H9 (cell line): ENCODE measurements around the gene CMYA5. TPM values are rescaled to one million over a fixed set of nuclear protein-coding genes. Genes with fewer than 3 reads are reported as not detected.

Experiments
- DNase-seq: peaks from one replicate; pipeline ENCODE4 v3.0.0-alpha.2; 2017
- H2AFZ ChIP-seq: one replicate; pipeline ENCODE4 v1.6.1; 2013; ENCODE audit warnings: mild to moderate bottlenecking, low read length, control low read depth, moderate library complexity
- H2AK5ac ChIP-seq: 2 replicates; pipeline ENCODE4 v1.6.1; 2013; ENCODE audit warnings: low read length, control low read depth, mixed read lengths; ENCODE audit not compliant: insufficient read length
- H2BK120ac ChIP-seq: one replicate; pipeline ENCODE4 v1.6.1; 2013; ENCODE audit warnings: low read depth, mild to moderate bottlenecking, low read length, control low read depth, inconsistent platforms; ENCODE audit not compliant: poor library complexity, severe bottlenecking
- H2BK12ac ChIP-seq: 2 replicates; pipeline ENCODE4 v1.6.1; 2013; ENCODE audit warnings: low read length, control low read depth, mixed read lengths, low read depth; ENCODE audit not compliant: insufficient read length
- H2BK15ac ChIP-seq: 2 replicates; pipeline ENCODE4 v1.6.1; 2013; ENCODE audit warnings: low read depth, low read length, control low read depth
- H2BK20ac ChIP-seq: one replicate; pipeline ENCODE4 v1.6.1; 2013; ENCODE audit warnings: low read depth, mild to moderate bottlenecking, low read length, control low read depth, inconsistent platforms; ENCODE audit not compliant: poor library complexity, severe bottlenecking
- H2BK5ac ChIP-seq: 2 replicates; pipeline ENCODE4 v1.6.1; 2013; ENCODE audit warnings: low read length, control low read depth, mixed read lengths; ENCODE audit not compliant: insufficient read length
- H3K14ac ChIP-seq: 2 replicates; pipeline ENCODE4 v1.6.1; 2013; ENCODE audit warnings: low read length, control low read depth; ENCODE audit not compliant: insufficient read depth
- H3K18ac ChIP-seq: 2 replicates; pipeline ENCODE4 v1.6.1; 2013; ENCODE audit warnings: low read depth, mild to moderate bottlenecking, mixed read lengths, low read length, control low read depth; ENCODE audit not compliant: insufficient read length
- H3K23ac ChIP-seq: 2 replicates; pipeline ENCODE4 v1.6.1; 2013; ENCODE audit warnings: low read length, control low read depth, mixed read lengths, low read depth; ENCODE audit not compliant: insufficient read length
- H3K23me2 ChIP-seq: 2 replicates; pipeline ENCODE4 v1.6.1; 2013; ENCODE audit warnings: low read depth, mild to moderate bottlenecking, mixed read lengths, low read length, control low read depth; ENCODE audit not compliant: insufficient read length, poor library complexity, severe bottlenecking
- H3K27ac ChIP-seq: 2 replicates; pipeline ENCODE4 v1.5.1; 2013; ENCODE audit warnings: low read length, control low read depth, mixed read lengths, low read depth; ENCODE audit not compliant: insufficient read length
- H3K27me3 ChIP-seq: 2 replicates; pipeline ENCODE4 v1.6.1; 2013; ENCODE audit warnings: low read length, control low read depth, inconsistent platforms; ENCODE audit not compliant: insufficient read depth
- H3K4ac ChIP-seq: 2 replicates; pipeline ENCODE4 v1.6.1; 2013; ENCODE audit warnings: low read depth, mild to moderate bottlenecking, control low read depth, inconsistent platforms, low read length, moderate library complexity
- H3K4me1 ChIP-seq: 2 replicates; pipeline ENCODE4 v1.6.1; 2013; ENCODE audit warnings: low read length, control low read depth, inconsistent platforms; ENCODE audit not compliant: insufficient read depth
- H3K4me2 ChIP-seq: 2 replicates; pipeline ENCODE4 v1.6.1; 2013; ENCODE audit warnings: low read length, control low read depth, mixed read lengths; ENCODE audit not compliant: insufficient read length, insufficient read depth
- H3K56ac ChIP-seq: 2 replicates; pipeline ENCODE4 v1.6.1; 2013; ENCODE audit warnings: low read depth, mild to moderate bottlenecking, mixed read lengths, low read length, control low read depth; ENCODE audit not compliant: insufficient read length
- H3K79me1 ChIP-seq: 2 replicates; pipeline ENCODE4 v1.6.1; 2013; ENCODE audit warnings: low read depth, mild to moderate bottlenecking, moderate library complexity, low read length, control low read depth, inconsistent platforms; ENCODE audit not compliant: insufficient read depth, poor library complexity, severe bottlenecking
- H3K79me2 ChIP-seq: 2 replicates; pipeline ENCODE4 v1.6.1; 2013; ENCODE audit warnings: low read length, control low read depth, inconsistent platforms; ENCODE audit not compliant: insufficient read depth
- H3K9ac ChIP-seq: 2 replicates; pipeline ENCODE4 v1.6.1; 2013; ENCODE audit warnings: low read length, control low read depth, mixed read lengths; ENCODE audit not compliant: insufficient read length; ENCODE audit errors: extremely low read depth
- H3K9me3 ChIP-seq: one replicate; pipeline ENCODE4 v1.6.1; 2013; ENCODE audit warnings: low read depth, low read length, inconsistent platforms; ENCODE audit not compliant: control insufficient read depth
- H3T11ph ChIP-seq: one replicate; pipeline ENCODE4 v1.6.1; 2013; ENCODE audit warnings: mild to moderate bottlenecking, low read length, control low read depth, inconsistent platforms
- H4K20me1 ChIP-seq: one replicate; pipeline ENCODE4 v1.6.1; 2013; ENCODE audit not compliant: control insufficient read depth, insufficient read length, insufficient read depth
- H4K5ac ChIP-seq: 2 replicates; pipeline ENCODE4 v1.6.1; 2013; ENCODE audit warnings: low read depth, mild to moderate bottlenecking, mixed read lengths, low read length, control low read depth; ENCODE audit not compliant: insufficient read length
- H4K8ac ChIP-seq: replicated peaks from 2 replicates; pipeline ENCODE4 v1.6.1; 2013; ENCODE audit warnings: low read length, control low read depth, mixed read lengths, low read depth; ENCODE audit not compliant: insufficient read length
- H4K91ac ChIP-seq: 2 replicates; pipeline ENCODE4 v1.6.1; 2013; ENCODE audit warnings: low read depth, mild to moderate bottlenecking, moderate library complexity, mixed read lengths, low read length, control low read depth; ENCODE audit not compliant: insufficient read length
- H3K27ac Mint-ChIP-seq, 3 experiments: 2 replicates in 2 of 3; 3 replicates in 1 of 3; pipeline ENCODE4 v1.8.0; 2020 to 2021; ENCODE audit warnings: mixed read lengths in 3 of 3, mild to moderate bottlenecking in 1 of 3, moderate library complexity in 1 of 3
- H3K27me3 Mint-ChIP-seq: 2 replicates; pipeline ENCODE4 v1.8.0; 2021; ENCODE audit warnings: low read depth, mild to moderate bottlenecking, moderate library complexity, mixed read lengths
- H3K36me3 Mint-ChIP-seq, 3 experiments: 2 replicates in 2 of 3; 3 replicates in 1 of 3; pipeline ENCODE4 v1.8.0; 2020 to 2021; ENCODE audit warnings: low read depth in 3 of 3, mixed read lengths in 3 of 3; ENCODE audit not compliant: insufficient read depth in 1 of 3
- H3K4me1 Mint-ChIP-seq, 2 experiments: 2 replicates each; pipeline ENCODE4 v1.8.0; 2020; ENCODE audit warnings: mixed read lengths in 2 of 2
- H3K4me3 Mint-ChIP-seq, 2 experiments: 2 replicates in 1 of 2; 3 replicates in 1 of 2; pipeline ENCODE4 v1.8.0; 2020 to 2021; ENCODE audit warnings: mild to moderate bottlenecking in 2 of 2, mixed read lengths in 2 of 2, moderate library complexity in 1 of 2
- H3K9me3 Mint-ChIP-seq, 2 experiments: 2 replicates in 1 of 2; 3 replicates in 1 of 2; pipeline ENCODE4 v1.8.0; 2020; ENCODE audit warnings: mild to moderate bottlenecking in 2 of 2, mixed read lengths in 2 of 2, moderate library complexity in 1 of 2
- WGBS: extraction: QIAGEN DNeasy Blood & Tissue Kit; methylation state at CpG from one replicate; pipeline ENCODE4 v1.1.7; 2013; ENCODE audit warnings: missing lambda C conversion rate, low lambda C conversion rate, mixed read lengths; ENCODE audit not compliant: insufficient read length; ENCODE audit errors: extremely low coverage; 5-methylcytosine and 5-hydroxymethylcytosine counted together
- total RNA-seq: library from RNA; stranded (reverse); gene quantifications from 2 replicates; pipeline ENCODE4 v1.2.1, GENCODE V29; 2021
- TF ChIP-seq, protein P1 (sequence below): fragments of 200-600 bp; sonication (generic); conservative IDR thresholded peaks from 3 replicates; pipeline ENCODE4 v1.8.0; 2021; ENCODE audit warnings: antibody characterized with exemption, mild to moderate bottlenecking

Gene CMYA5
- total RNA-seq, 1 experiment from 2014 or later, result 1.8 TPM

DNA sequence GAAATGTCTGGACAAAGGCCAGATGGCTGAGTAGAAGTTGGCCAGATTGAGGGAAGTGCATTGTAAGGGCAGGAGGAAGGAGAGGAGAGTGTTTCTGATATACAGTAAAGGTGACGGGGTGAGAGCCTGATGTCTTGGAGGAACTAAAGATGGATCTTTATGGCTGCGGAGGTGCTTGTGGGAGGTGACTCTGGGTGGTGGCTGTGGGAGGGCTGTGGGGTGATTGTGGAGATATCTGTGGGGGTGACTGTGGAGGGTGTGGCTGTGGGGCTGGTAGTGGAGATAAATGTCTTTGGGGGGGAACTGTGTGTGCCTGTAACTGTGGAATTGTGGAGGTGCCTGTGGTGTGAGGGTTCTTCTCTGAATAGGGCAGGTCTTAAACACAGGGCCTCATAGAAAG lies 121.4 kb downstream of the CMYA5 start:
- Histone ChIP-seq H3K56ac (no peak overlapping the region), H3K9me3 (no peaks in the 10 kb centered on the region), H2AFZ (no peak overlapping the region), H4K91ac (no peak overlapping the region), H4K5ac (no peak overlapping the region), H3K9ac (no peak overlapping the region), H3K23ac (no peak overlapping the region), H2BK12ac (no peak overlapping the region), H3K4ac (no peak overlapping the region), H3T11ph (no peak overlapping the region), H3K18ac (no peak overlapping the region), H3K4me1 (no peaks in the 10 kb centered on the region), H2BK120ac (no peak overlapping the region), H3K27ac (no peak overlapping the region), H3K23me2 (no peaks in the 10 kb centered on the region), H3K79me2 (no peaks in the 10 kb centered on the region; the same call in 1 of the 2 replicates), H2AK5ac (no peak overlapping the region), H3K27me3 (no peaks in the 10 kb centered on the region), H4K20me1 (no peaks in the 10 kb centered on the region), H2BK5ac (no peak overlapping the region), H3K14ac (no peak overlapping the region), H2BK20ac (no peak overlapping the region), H2BK15ac (no peak overlapping the region), H4K8ac (no peak overlapping the region), H3K4me2 (no peak overlapping the region), H3K79me1 (no peaks in the 10 kb centered on the region)
- TF ChIP-seq, protein P1, sequence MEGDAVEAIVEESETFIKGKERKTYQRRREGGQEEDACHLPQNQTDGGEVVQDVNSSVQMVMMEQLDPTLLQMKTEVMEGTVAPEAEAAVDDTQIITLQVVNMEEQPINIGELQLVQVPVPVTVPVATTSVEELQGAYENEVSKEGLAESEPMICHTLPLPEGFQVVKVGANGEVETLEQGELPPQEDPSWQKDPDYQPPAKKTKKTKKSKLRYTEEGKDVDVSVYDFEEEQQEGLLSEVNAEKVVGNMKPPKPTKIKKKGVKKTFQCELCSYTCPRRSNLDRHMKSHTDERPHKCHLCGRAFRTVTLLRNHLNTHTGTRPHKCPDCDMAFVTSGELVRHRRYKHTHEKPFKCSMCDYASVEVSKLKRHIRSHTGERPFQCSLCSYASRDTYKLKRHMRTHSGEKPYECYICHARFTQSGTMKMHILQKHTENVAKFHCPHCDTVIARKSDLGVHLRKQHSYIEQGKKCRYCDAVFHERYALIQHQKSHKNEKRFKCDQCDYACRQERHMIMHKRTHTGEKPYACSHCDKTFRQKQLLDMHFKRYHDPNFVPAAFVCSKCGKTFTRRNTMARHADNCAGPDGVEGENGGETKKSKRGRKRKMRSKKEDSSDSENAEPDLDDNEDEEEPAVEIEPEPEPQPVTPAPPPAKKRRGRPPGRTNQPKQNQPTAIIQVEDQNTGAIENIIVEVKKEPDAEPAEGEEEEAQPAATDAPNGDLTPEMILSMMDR, result no peak
- H3K27me3 Mint-ChIP-seq, result peaks cover 2% of the 10 kb centered on the region
- H3K27ac Mint-ChIP-seq, result no peak overlapping the region
- H3K36me3 Mint-ChIP-seq, result no peaks in the 10 kb centered on the region; a peak in 1 of 7 replicates
- no peak overlapping the region for H3K4me3 Mint-ChIP-seq
- DNase-seq, result no peak
- no peaks in the 10 kb centered on the region for H3K4me1 Mint-ChIP-seq
- H3K9me3 Mint-ChIP-seq, result no peaks in the 10 kb centered on the region
- WGBS, result no CpG with 5 or more reads among the region's 2 CpGs
